ENCODE results near the gene TBPL1.

TBPL1 gene

DNA sequence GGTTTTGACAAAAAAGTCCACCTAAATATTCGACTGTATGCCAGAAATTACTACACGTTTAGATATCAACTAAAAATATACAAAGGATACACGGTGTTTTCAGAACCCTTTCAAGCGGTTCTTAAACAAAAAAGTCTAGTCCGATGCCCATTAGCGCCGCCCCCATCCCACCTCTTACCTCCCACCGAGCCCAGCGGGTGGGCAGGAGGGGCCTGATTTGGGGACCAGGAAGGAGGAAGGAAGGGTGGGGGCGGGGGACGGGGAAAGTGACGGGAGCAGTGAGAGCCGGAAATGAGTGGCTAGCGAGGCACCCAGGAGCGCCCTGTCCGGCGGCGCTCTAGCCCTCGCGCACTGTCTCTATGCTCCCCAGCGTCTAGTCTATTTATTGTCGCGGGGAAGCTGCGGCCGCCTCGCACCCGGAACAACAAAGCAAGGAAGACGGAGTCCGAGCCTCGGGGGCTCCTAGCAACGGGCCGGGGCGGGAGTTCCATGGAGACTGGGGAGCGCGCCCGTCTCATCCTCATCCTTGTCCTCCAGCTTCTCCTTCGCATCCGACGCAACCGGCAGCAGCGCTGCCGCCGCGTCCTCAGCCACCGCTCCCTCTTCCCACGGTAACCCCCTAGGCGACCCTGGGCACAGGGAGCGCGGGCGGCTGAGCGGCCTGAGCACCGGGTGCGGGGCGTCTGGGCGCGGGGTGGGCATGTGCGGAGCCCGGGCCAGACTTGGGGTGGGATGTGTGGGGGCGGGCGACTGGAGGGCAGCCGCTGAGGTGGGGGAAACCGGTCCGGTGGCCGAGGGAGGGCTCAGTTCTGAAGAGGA, at the start of gene TBPL1:
Gene TBPL1 (plus strand): TSS at position 410 of the 819 bp plus-strand sequence. CDS start 26,902 bp downstream, outside the sequence.
- TF ChIP-seq, protein P1, sequence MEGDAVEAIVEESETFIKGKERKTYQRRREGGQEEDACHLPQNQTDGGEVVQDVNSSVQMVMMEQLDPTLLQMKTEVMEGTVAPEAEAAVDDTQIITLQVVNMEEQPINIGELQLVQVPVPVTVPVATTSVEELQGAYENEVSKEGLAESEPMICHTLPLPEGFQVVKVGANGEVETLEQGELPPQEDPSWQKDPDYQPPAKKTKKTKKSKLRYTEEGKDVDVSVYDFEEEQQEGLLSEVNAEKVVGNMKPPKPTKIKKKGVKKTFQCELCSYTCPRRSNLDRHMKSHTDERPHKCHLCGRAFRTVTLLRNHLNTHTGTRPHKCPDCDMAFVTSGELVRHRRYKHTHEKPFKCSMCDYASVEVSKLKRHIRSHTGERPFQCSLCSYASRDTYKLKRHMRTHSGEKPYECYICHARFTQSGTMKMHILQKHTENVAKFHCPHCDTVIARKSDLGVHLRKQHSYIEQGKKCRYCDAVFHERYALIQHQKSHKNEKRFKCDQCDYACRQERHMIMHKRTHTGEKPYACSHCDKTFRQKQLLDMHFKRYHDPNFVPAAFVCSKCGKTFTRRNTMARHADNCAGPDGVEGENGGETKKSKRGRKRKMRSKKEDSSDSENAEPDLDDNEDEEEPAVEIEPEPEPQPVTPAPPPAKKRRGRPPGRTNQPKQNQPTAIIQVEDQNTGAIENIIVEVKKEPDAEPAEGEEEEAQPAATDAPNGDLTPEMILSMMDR (IDR thresholded peaks at IDR 0.05; ENCODE audit: insufficient read depth, low read depth, low read length, missing control alignments) = no peak
- peak; percentile 98 for DNase-seq (ENCODE audit: low read depth)
- peak within 1 kb of the TSS; percentile 92 for H3K4me3 ChIP-seq (ENCODE audit: low read depth, low read length)

DNA sequence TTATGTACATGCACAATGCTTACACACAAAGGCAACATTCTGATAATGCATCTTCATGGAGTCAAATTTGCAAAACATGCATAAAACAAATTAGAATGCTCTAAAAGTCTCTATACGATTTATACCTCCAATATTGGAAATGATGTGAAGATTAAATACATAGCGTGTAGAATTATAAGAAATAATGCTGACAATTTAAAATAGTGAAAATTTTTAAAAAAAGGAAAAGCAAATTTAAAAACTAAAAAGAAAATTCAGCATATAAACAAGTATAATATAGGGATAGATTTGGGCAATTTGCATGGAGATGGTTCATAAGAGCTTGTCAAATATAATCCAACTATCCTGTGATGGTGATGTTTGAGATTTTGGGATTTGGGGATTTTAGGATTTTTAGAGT, 49.2 kb upstream of the TBPL1 start:
- no peak for DNase-seq (ENCODE audit: low read depth)
- no peak overlapping the region for H3K4me3 ChIP-seq (ENCODE audit: low read depth, low read length)
- TF ChIP-seq, protein P1 (IDR thresholded peaks at IDR 0.05; ENCODE audit: insufficient read depth, low read depth, low read length, missing control alignments) = no peak

DNA sequence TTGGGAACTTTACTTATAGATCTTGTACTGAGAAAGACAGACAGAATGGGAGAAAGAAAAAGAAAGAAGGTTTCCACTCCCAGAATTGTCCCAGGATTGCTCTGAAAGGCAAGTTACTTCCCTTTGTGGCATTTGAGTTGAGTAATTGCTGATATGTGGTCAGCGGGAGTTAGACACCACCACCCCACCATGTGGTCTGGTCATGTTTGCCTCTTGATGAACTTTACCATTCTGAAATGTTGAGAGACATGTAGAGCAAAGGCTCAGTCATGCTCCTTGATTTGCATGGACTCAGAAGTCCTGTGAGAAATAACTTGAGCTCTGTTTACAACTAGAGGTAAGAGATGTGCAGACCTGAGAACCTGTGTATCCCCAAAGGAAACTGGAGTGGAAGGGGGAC, 47.0 kb upstream of the TBPL1 start:
- DNase-seq (ENCODE audit: low read depth) = no peak
- TF ChIP-seq, protein P1 (IDR thresholded peaks at IDR 0.05; ENCODE audit: insufficient read depth, low read depth, low read length, missing control alignments) = no peak
- H3K4me3 ChIP-seq (ENCODE audit: low read depth, low read length) = no peak overlapping the region

DNA sequence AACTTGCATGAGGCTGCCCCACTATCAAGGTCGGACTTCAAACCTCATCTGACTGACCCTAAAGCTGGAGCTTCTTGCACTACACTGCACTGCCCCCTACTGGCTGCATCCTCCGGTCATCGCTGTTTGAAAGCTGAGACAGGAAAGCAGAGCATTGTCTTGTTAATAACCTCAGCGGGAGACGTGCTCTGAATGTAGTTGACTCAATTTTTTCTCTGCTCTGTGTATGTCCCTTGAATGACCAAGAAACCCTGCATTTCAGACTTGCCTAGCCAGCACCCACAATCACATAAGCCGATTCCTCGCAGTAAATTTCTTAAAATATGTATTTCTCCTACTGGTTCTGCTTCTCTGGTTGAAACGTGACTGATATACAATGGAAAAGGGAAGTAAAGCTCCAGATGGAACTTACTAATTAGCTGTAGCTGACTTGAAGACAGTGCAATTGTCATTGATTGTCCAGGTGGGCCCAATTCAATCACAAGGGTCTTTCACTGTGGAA, 36.3 kb upstream of the TBPL1 start:
- H3K4me3 ChIP-seq (ENCODE audit: low read depth, low read length) = no peak overlapping the region
- TF ChIP-seq, protein P1 (IDR thresholded peaks at IDR 0.05; ENCODE audit: insufficient read depth, low read depth, low read length, missing control alignments) = peak; percentile 93
- peak; percentile 86 for DNase-seq (ENCODE audit: low read depth)

DNA sequence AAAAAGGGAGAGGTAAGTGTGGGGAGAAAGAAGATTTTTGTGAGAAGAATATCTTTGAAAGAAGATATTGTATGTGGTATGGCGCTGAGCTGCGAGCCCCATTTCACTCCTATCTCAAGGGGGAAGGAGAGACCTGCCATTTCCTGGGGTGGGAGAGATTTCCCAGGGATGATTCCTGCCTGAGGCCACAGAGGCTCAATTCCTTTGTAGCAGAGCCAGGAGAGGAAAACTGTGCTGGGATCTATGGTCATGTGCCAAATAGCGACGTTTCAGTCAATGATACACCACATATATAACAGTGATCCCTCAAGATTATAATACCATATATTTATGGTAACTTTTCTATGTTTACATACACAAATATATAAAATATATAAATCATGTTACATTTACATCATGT, 35.2 kb upstream of the TBPL1 start:
- DNase-seq (ENCODE audit: low read depth) = no peak
- TF ChIP-seq, protein P1 (IDR thresholded peaks at IDR 0.05; ENCODE audit: insufficient read depth, low read depth, low read length, missing control alignments) = no peak
- no peak overlapping the region for H3K4me3 ChIP-seq (ENCODE audit: low read depth, low read length)

DNA sequence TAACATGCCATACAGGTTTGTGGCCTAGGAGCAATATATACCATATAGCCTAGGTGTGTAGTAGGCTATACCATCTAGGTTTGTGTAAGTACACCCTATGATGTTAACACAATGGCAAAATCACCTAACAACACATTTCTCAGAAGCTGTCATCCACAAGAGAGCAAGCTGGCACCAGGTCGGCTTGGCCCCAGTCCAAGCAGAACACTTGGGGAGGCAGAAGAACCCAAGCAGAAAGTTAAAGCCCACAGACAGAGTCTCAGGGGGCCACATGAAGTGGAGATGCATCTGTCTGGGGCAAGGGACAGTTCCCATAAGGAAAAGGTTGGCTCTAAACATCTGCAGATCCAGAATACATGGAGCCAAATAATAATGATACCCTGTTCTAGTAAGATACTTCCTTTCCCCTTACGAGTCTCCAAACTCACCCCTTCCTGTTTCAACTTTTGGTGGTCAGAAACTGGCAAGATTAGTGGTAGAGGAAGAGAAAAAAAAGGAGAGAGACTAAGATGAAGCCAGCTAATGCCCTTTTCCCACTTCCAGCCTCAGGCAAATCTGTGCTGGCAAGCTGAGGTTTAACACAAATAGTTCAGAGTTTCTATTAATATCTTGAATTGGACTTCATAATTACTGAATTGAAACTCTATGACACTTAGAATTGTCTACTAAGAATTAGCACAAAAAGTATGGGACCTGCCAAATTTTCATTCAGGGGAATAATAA, 34.7 kb upstream of the TBPL1 start:
- TF ChIP-seq, protein P1 (IDR thresholded peaks at IDR 0.05; ENCODE audit: insufficient read depth, low read depth, low read length, missing control alignments) = no peak
- no peak overlapping the region for H3K4me3 ChIP-seq (ENCODE audit: low read depth, low read length)
- no peak for DNase-seq (ENCODE audit: low read depth)
